ENCODE results near the gene KMT2E.
"Not testable (repeated sequence)": the region's sequence is repeated elsewhere in the genome, so short reads cannot be mapped to it uniquely, and the experiment has no call there.

Gene KMT2E

GRCh38 chr7:104987403-104987802, 26.6 kb upstream of the KMT2E start:
- not testable (repeated sequence) for H3K79me1 ChIP-seq (ENCODE audit: low read depth, low read length); H3K27me3 ChIP-seq (ENCODE audit: control insufficient read depth in 3 of 3, insufficient read depth in 3 of 3, low read depth in 1 of 3, low read length in 3 of 3); H2AK5ac ChIP-seq (ENCODE audit: low read depth, low read length); H2AFZ ChIP-seq (ENCODE audit: low read length); H2BK15ac ChIP-seq (ENCODE audit: low read length); H3K9ac ChIP-seq (ENCODE audit: low read depth, low read length, poor library complexity); H3K14ac ChIP-seq (ENCODE audit: low read length); H3K9me3 ChIP-seq (replicated peaks in 1 of 2; ENCODE audit: control insufficient read depth in 2 of 2, insufficient read depth in 1 of 2, low read depth in 1 of 2, low read length in 2 of 2); DNase-seq (ENCODE audit: low spot score); H3K18ac ChIP-seq (ENCODE audit: low read length); H2BK12ac ChIP-seq (ENCODE audit: low read length); H2BK120ac ChIP-seq (ENCODE audit: low read depth, low read length); H2BK5ac ChIP-seq (ENCODE audit: low read length); H3K27ac ChIP-seq (replicated peaks; ENCODE audit: low read length); H3K4me2 ChIP-seq (ENCODE audit: insufficient read depth, low read length, poor library complexity, severe bottlenecking); H3K23ac ChIP-seq (ENCODE audit: low read depth, low read length, poor library complexity); H3K4me3 ChIP-seq (ENCODE audit: low read length in 2 of 2); H4K8ac ChIP-seq (ENCODE audit: low read depth, low read length); H3K4ac ChIP-seq (ENCODE audit: low read length); H4K91ac ChIP-seq (ENCODE audit: low read depth, low read length, poor library complexity)
- no CpG with 5 or more reads among the region's 14 CpGs for WGBS, 2 donors (ENCODE audit: extremely low coverage in 2 of 2, insufficient read length in 2 of 2, insufficient replicate concordance in 1 of 2)
- Histone ChIP-seq H3K4me1 (ENCODE audit: control insufficient read depth in 2 of 2, insufficient read depth in 1 of 2, low read depth in 1 of 2, low read length in 2 of 2) (peaks cover 3 to 24% of the 10 kb centered on the region in 2 donors), H3K36me3 (replicated peaks in 1 of 2; ENCODE audit: control insufficient read depth in 2 of 2, insufficient read depth in 2 of 2, low read length in 2 of 2) (peaks cover 6 to 31% of the 10 kb centered on the region in 2 donors)

DNA sequence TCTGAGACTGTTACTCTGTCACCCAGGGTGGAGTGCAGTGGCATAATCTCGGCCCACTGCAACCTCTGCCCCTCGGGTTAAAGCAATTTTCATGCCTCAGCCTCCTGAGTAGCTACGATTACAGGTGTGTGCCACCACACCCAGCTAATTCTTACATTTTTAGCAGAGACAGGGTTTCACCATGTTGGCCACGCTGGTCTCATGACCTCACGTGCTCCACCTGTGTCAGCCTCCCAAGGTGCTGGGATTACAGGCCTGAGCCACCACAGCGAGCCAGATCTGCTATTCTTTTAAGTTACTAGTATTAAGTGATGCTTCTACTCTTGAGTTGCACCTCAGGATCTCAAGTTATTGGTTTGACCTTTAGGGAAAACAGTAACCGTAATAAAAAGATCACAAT, 23.0 kb upstream of the KMT2E start:
- Histone ChIP-seq H2AK5ac (ENCODE audit: low read depth, low read length) (no peak overlapping the region), H3K79me1 (ENCODE audit: low read depth, low read length) (peaks cover 3% of the 10 kb centered on the region), H3K9ac (ENCODE audit: low read depth, low read length, poor library complexity) (no peak overlapping the region), H3K4me2 (ENCODE audit: insufficient read depth, low read length, poor library complexity, severe bottlenecking) (no peak overlapping the region), H2BK12ac (ENCODE audit: low read length) (no peak overlapping the region), H3K27me3 (ENCODE audit: control insufficient read depth in 3 of 3, insufficient read depth in 3 of 3, low read depth in 1 of 3, low read length in 3 of 3) (no peaks in the 10 kb centered on the region), H2AFZ (ENCODE audit: low read length) (no peak overlapping the region), H2BK120ac (ENCODE audit: low read depth, low read length) (no peak overlapping the region), H2BK15ac (ENCODE audit: low read length) (no peak overlapping the region), H3K4me3 (ENCODE audit: low read length in 2 of 2) (peak overlapping the region in 1 of 2 donors; percentile 11), H3K14ac (ENCODE audit: low read length) (no peak overlapping the region), H3K36me3 (replicated peaks in 1 of 2; ENCODE audit: control insufficient read depth in 2 of 2, insufficient read depth in 2 of 2, low read length in 2 of 2) (peaks cover 6 to 12% of the 10 kb centered on the region in 2 donors), H3K23ac (ENCODE audit: low read depth, low read length, poor library complexity) (no peak overlapping the region), H3K4me1 (ENCODE audit: control insufficient read depth in 2 of 2, insufficient read depth in 1 of 2, low read depth in 1 of 2, low read length in 2 of 2) (peaks cover 0 to 3% of the 10 kb centered on the region in 2 donors), H4K8ac (ENCODE audit: low read depth, low read length) (no peak overlapping the region), H3K4ac (ENCODE audit: low read length) (no peak overlapping the region), H3K27ac (replicated peaks; ENCODE audit: low read length) (no peak overlapping the region), H3K18ac (ENCODE audit: low read length) (no peak overlapping the region), H2BK5ac (ENCODE audit: low read length) (no peak overlapping the region), H3K9me3 (replicated peaks in 1 of 2; ENCODE audit: control insufficient read depth in 2 of 2, insufficient read depth in 1 of 2, low read depth in 1 of 2, low read length in 2 of 2) (no peaks in the 10 kb centered on the region), H4K91ac (ENCODE audit: low read depth, low read length, poor library complexity) (no peak overlapping the region)
- WGBS, 2 donors (ENCODE audit: extremely low coverage in 2 of 2, insufficient read length in 2 of 2, insufficient replicate concordance in 1 of 2): no CpG with 5 or more reads among the region's 7 CpGs
- no peak for DNase-seq (ENCODE audit: low spot score)

DNA sequence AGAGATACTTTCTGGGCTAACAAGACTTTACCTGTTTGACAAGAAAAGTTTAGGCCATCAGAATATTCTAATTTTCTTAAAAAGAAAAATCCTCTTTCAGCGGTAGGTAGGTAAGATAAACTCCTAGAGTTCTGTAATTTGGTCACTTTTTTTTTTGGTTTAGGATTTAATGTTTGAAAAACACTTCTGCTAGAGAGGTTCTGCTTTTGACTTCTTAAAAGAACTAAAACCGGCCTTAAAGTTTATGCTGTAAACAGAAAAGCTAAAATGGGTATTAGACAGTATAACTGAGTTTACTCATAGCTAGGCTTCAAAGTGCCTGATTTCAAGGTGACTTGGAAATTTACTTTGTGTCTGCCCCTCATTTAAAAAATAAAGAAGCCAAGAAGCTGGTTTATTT, 21.7 kb upstream of the KMT2E start:
- no peaks in the 10 kb centered on the region for H3K9me3 ChIP-seq (replicated peaks in 1 of 2; ENCODE audit: control insufficient read depth in 2 of 2, insufficient read depth in 1 of 2, low read depth in 1 of 2, low read length in 2 of 2)
- H3K36me3 ChIP-seq (replicated peaks in 1 of 2; ENCODE audit: control insufficient read depth in 2 of 2, insufficient read depth in 2 of 2, low read length in 2 of 2): peaks cover 0 to 4% of the 10 kb centered on the region in 2 donors
- no peak for DNase-seq (ENCODE audit: low spot score)
- H3K18ac ChIP-seq (ENCODE audit: low read length): no peak overlapping the region
- no peak overlapping the region for H3K4me2 ChIP-seq (ENCODE audit: insufficient read depth, low read length, poor library complexity, severe bottlenecking)
- H3K27ac ChIP-seq (replicated peaks; ENCODE audit: low read length): no peak overlapping the region
- H3K79me1 ChIP-seq (ENCODE audit: low read depth, low read length): peaks cover 3% of the 10 kb centered on the region
- H3K9ac ChIP-seq (ENCODE audit: low read depth, low read length, poor library complexity): no peak overlapping the region
- no peak overlapping the region for H3K14ac ChIP-seq (ENCODE audit: low read length)
- H4K91ac ChIP-seq (ENCODE audit: low read depth, low read length, poor library complexity): no peak overlapping the region
- no peak overlapping the region for H2BK5ac ChIP-seq (ENCODE audit: low read length)
- H3K4me1 ChIP-seq (ENCODE audit: control insufficient read depth in 2 of 2, insufficient read depth in 1 of 2, low read depth in 1 of 2, low read length in 2 of 2): no peaks in the 10 kb centered on the region
- no peak overlapping the region for H2BK12ac ChIP-seq (ENCODE audit: low read length)
- H3K4ac ChIP-seq (ENCODE audit: low read length): no peak overlapping the region
- no peak overlapping the region for H2AFZ ChIP-seq (ENCODE audit: low read length)
- H2AK5ac ChIP-seq (ENCODE audit: low read depth, low read length): no peak overlapping the region
- H2BK120ac ChIP-seq (ENCODE audit: low read depth, low read length): no peak overlapping the region
- no peaks in the 10 kb centered on the region for H3K27me3 ChIP-seq (ENCODE audit: control insufficient read depth in 3 of 3, insufficient read depth in 3 of 3, low read depth in 1 of 3, low read length in 3 of 3)
- no peak overlapping the region for H3K4me3 ChIP-seq (ENCODE audit: low read length in 2 of 2)
- H2BK15ac ChIP-seq (ENCODE audit: low read length): no peak overlapping the region
- no CpG with 5 or more reads among the region's 2 CpGs for WGBS, 2 donors (ENCODE audit: extremely low coverage in 2 of 2, insufficient read length in 2 of 2, insufficient replicate concordance in 1 of 2)
- H3K23ac ChIP-seq (ENCODE audit: low read depth, low read length, poor library complexity): no peak overlapping the region
- H4K8ac ChIP-seq (ENCODE audit: low read depth, low read length): no peak overlapping the region

GRCh38 chr7:104993217-104993862, 20.7 kb upstream of the KMT2E start:
- no peak overlapping the region for H2BK12ac ChIP-seq (ENCODE audit: low read length)
- H2AFZ ChIP-seq (ENCODE audit: low read length): no peak overlapping the region
- WGBS, 2 donors (ENCODE audit: extremely low coverage in 2 of 2, insufficient read length in 2 of 2, insufficient replicate concordance in 1 of 2): no CpG with 5 or more reads among the region's 2 CpGs

More at GRCh38 chr7:104993217-104993862, 20.7 kb upstream of the KMT2E start:
- H2BK5ac ChIP-seq (ENCODE audit: low read length): no peak overlapping the region
- no peak overlapping the region for H2AK5ac ChIP-seq (ENCODE audit: low read depth, low read length)
- no peak overlapping the region for H3K4me3 ChIP-seq (ENCODE audit: low read length in 2 of 2)
- H3K27me3 ChIP-seq (ENCODE audit: control insufficient read depth in 3 of 3, insufficient read depth in 3 of 3, low read depth in 1 of 3, low read length in 3 of 3): no peaks in the 10 kb centered on the region
- no peak overlapping the region for H3K27ac ChIP-seq (replicated peaks; ENCODE audit: low read length)
- H3K9me3 ChIP-seq (replicated peaks in 1 of 2; ENCODE audit: control insufficient read depth in 2 of 2, insufficient read depth in 1 of 2, low read depth in 1 of 2, low read length in 2 of 2): no peaks in the 10 kb centered on the region
- no peak overlapping the region for H3K18ac ChIP-seq (ENCODE audit: low read length)
- H3K36me3 ChIP-seq (replicated peaks in 1 of 2; ENCODE audit: control insufficient read depth in 2 of 2, insufficient read depth in 2 of 2, low read length in 2 of 2): peaks cover 4% of the 10 kb centered on the region in 2 donors
- no peak overlapping the region for H3K9ac ChIP-seq (ENCODE audit: low read depth, low read length, poor library complexity)
- no peak overlapping the region for H4K91ac ChIP-seq (ENCODE audit: low read depth, low read length, poor library complexity)
- H3K79me1 ChIP-seq (ENCODE audit: low read depth, low read length): peaks cover 3% of the 10 kb centered on the region
- H4K8ac ChIP-seq (ENCODE audit: low read depth, low read length): no peak overlapping the region
- no peak overlapping the region for H3K4ac ChIP-seq (ENCODE audit: low read length)
- DNase-seq (ENCODE audit: low spot score): no peak
- H3K14ac ChIP-seq (ENCODE audit: low read length): no peak overlapping the region
- no peaks in the 10 kb centered on the region for H3K4me1 ChIP-seq (ENCODE audit: control insufficient read depth in 2 of 2, insufficient read depth in 1 of 2, low read depth in 1 of 2, low read length in 2 of 2)
- H3K23ac ChIP-seq (ENCODE audit: low read depth, low read length, poor library complexity): no peak overlapping the region
- no peak overlapping the region for H2BK15ac ChIP-seq (ENCODE audit: low read length)
- no peak overlapping the region for H3K4me2 ChIP-seq (ENCODE audit: insufficient read depth, low read length, poor library complexity, severe bottlenecking)
- H2BK120ac ChIP-seq (ENCODE audit: low read depth, low read length): no peak overlapping the region

Measured in neuronal stem cell (in vitro differentiated cells).